22Rv1 (cell line): Measurements from ENCODE around the gene CHD3.

ENCODE experiments used
- H3K27ac ChIP-seq: fragments of 450-650 bp; 2 replicates; pipeline ENCODE4 v1.5.1; 2017
- ZFX ChIP-seq: fragments of 450-650 bp; IDR thresholded peaks from 2 replicates; pipeline ENCODE4 v1.6.1; 2017; ENCODE audit warnings: antibody characterized with exemption, borderline replicate concordance
- TF ChIP-seq, protein P1 (sequence below): fragments of 450-650 bp; IDR thresholded peaks from 2 replicates; pipeline ENCODE4 v1.5.1; 2017; ENCODE audit warnings: mild to moderate bottlenecking

The CHD3 gene

GRCh38 chr17:7885367-7886226 lies 3.0 kb upstream of the CHD3 start:
- no peak for TF ChIP-seq ZFX
- TF ChIP-seq, protein P1, sequence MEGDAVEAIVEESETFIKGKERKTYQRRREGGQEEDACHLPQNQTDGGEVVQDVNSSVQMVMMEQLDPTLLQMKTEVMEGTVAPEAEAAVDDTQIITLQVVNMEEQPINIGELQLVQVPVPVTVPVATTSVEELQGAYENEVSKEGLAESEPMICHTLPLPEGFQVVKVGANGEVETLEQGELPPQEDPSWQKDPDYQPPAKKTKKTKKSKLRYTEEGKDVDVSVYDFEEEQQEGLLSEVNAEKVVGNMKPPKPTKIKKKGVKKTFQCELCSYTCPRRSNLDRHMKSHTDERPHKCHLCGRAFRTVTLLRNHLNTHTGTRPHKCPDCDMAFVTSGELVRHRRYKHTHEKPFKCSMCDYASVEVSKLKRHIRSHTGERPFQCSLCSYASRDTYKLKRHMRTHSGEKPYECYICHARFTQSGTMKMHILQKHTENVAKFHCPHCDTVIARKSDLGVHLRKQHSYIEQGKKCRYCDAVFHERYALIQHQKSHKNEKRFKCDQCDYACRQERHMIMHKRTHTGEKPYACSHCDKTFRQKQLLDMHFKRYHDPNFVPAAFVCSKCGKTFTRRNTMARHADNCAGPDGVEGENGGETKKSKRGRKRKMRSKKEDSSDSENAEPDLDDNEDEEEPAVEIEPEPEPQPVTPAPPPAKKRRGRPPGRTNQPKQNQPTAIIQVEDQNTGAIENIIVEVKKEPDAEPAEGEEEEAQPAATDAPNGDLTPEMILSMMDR = no peak
- H3K27ac ChIP-seq = peak overlapping the region; percentile 100

- no peak for TF ChIP-seq ZFX
- TF ChIP-seq, protein P1 = no peak
- peak overlapping the region; percentile 100 for H3K27ac ChIP-seq
Measured at GRCh38 chr17:7886227-7887037, 2.2 kb upstream of the CHD3 start.

DNA sequence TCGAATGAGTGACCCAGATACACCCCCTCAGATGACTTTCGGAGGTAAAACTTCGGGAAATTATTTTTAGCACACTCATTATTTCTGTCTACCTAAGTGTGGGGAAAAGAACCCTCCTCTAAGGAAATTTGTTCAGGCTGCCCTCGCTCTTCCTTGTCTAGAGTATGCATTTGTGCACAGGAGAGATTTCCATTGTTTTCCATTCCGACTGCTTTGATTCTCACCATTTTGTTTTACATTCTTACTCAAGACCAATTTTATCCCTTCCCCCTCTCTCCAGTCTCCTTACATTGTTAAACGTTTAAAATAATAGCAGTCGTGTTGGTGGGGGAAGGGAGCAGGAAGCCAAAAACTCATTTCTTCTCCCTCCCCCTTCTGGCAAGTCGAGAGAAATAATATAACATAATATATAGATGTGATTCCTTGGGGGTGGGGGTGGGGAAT lies 1.5 kb upstream of the CHD3 start:
- TF ChIP-seq, protein P1 = no peak
- no peak for TF ChIP-seq ZFX
- peak overlapping the region; percentile 100 for H3K27ac ChIP-seq

GRCh38 chr17:7887482-7888183 lies 956 bp upstream of the CHD3 start:
- peak overlapping the region; percentile 100 for H3K27ac ChIP-seq
- TF ChIP-seq ZFX = no peak
- TF ChIP-seq, protein P1 = no peak

- peak overlapping the region; percentile 100 for H3K27ac ChIP-seq
- no peak for TF ChIP-seq ZFX
- TF ChIP-seq, protein P1 = peak; percentile 43
Measured at GRCh38 chr17:7889166-7889955, 772 bp downstream of the CHD3 start.

DNA sequence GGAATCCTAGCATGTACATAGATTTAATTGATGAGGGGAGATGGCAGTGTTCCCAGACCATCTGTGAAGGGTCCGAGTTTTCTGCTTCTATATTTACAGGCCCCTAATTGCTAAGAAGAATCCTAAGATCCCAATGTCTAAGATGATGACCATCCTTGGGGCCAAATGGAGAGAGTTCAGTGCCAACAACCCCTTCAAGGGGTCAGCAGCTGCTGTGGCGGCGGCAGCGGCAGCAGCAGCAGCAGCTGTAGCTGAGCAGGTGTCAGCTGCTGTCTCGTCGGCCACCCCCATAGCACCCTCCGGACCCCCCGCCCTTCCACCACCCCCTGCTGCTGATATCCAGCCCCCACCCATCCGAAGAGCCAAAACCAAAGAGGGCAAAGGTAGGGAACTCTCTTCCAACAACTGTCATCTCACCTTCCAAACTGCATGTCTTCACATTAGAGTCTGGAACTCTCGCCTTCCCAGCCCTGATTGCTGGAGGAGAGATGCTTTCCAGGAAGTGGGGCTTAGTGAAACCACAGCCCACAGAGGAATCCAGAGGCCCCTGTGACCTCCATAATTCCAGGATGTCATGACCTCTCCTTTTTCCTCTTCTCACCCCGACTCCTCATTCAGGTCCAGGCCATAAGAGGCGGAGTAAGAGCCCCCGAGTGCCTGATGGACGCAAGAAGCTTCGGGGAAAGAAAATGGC lies 4.7 kb downstream of the CHD3 start:
- no peak overlapping the region for H3K27ac ChIP-seq
- TF ChIP-seq, protein P1 = no peak
- TF ChIP-seq ZFX = no peak
